WERI-Rb-1 (cell line): Measurements from ENCODE around the gene BCR.

Experiments
- DNase-seq: peaks from one replicate; pipeline ENCODE4 v3.0.0-alpha.2; 2020
- H3K27ac ChIP-seq: fragments of 250-450 bp; sonication (Bioruptor Pico); 2 replicates; pipeline ENCODE4 v1.5.1; 2020; ENCODE audit warnings: mild to moderate bottlenecking, moderate library complexity
- H3K27me3 ChIP-seq: fragments of 250-450 bp; sonication (Bioruptor Pico); 2 replicates; pipeline ENCODE4 v1.5.1; 2021; ENCODE audit warnings: mild to moderate bottlenecking, low read depth, moderate library complexity; ENCODE audit not compliant: insufficient read depth, severe bottlenecking
- H3K36me3 ChIP-seq: fragments of 250-450 bp; sonication (Bioruptor Pico); 2 replicates; pipeline ENCODE4 v1.5.1; 2020; ENCODE audit warnings: mild to moderate bottlenecking, moderate library complexity
- H3K4me3 ChIP-seq: 2 replicates; pipeline ENCODE4 v1.5.1; 2011; ENCODE audit warnings: low read depth, mild to moderate bottlenecking, control low read depth, low read length
- H3K9me3 ChIP-seq: fragments of 250-450 bp; sonication (Bioruptor Pico); 2 replicates; pipeline ENCODE4 v1.5.1; 2021; ENCODE audit warnings: mild to moderate bottlenecking, moderate library complexity; ENCODE audit not compliant: severe bottlenecking
- CTCF ChIP-seq: IDR thresholded peaks from 2 replicates; pipeline ENCODE4 v1.5.1; 2011; ENCODE audit warnings: low read depth, mild to moderate bottlenecking, control low read depth, inconsistent platforms, low read length

The BCR gene

GRCh38 chr22:23286296-23286695 is 106.0 kb downstream of the BCR start:
- Histone ChIP-seq H3K27ac (no peak overlapping the region), H3K36me3 (peaks cover 88% of the 10 kb centered on the region), H3K9me3 (no peaks in the 10 kb centered on the region), H3K4me3 (no peak overlapping the region), H3K27me3 (no peaks in the 10 kb centered on the region)
- DNase-seq, result no peak
- TF ChIP-seq CTCF, result no peak

- no peaks in the 10 kb centered on the region for H3K9me3 ChIP-seq
- no peak overlapping the region for H3K27ac ChIP-seq
- H3K4me3 ChIP-seq, result no peak overlapping the region
- no peaks in the 10 kb centered on the region for H3K27me3 ChIP-seq
- TF ChIP-seq CTCF, result no peak
- DNase-seq, result no peak
- H3K36me3 ChIP-seq, result peaks cover 88% of the 10 kb centered on the region
These were observed 107.1 kb downstream of the BCR start for GRCh38 chr22:23287136-23288095.

GRCh38 chr22:23288301-23289129 is 108.2 kb downstream of the BCR start:
- Histone ChIP-seq H3K36me3 (peaks cover 88% of the 10 kb centered on the region), H3K27ac (no peak overlapping the region)

GRCh38 chr22:23289130-23289503 is 108.8 kb downstream of the BCR start:
- DNase-seq, result no peak
- Histone ChIP-seq H3K4me3 (no peak overlapping the region), H3K27ac (no peak overlapping the region), H3K27me3 (no peaks in the 10 kb centered on the region), H3K9me3 (no peaks in the 10 kb centered on the region), H3K36me3 (peaks cover 88% of the 10 kb centered on the region)
- no peak for TF ChIP-seq CTCF

More at GRCh38 chr22:23288301-23289129, 108.2 kb downstream of the BCR start:
- H3K27me3 ChIP-seq, result no peaks in the 10 kb centered on the region
- H3K9me3 ChIP-seq, result no peaks in the 10 kb centered on the region
- DNase-seq, result no peak
- TF ChIP-seq CTCF, result no peak
- H3K4me3 ChIP-seq, result no peak overlapping the region

GRCh38 chr22:23289851-23290724 is 109.8 kb downstream of the BCR start:
- peak; percentile 71 for DNase-seq
- peaks cover 90% of the 10 kb centered on the region for H3K36me3 ChIP-seq
- TF ChIP-seq CTCF, result peak; percentile 87

More at GRCh38 chr22:23289851-23290724, 109.8 kb downstream of the BCR start:
- Histone ChIP-seq H3K4me3 (no peak overlapping the region), H3K27me3 (no peaks in the 10 kb centered on the region), H3K27ac (no peak overlapping the region), H3K9me3 (no peaks in the 10 kb centered on the region)
